22Rv1 (cell line): Measurements from ENCODE around the gene FAM177B.

Experiments used
- H3K27ac ChIP-seq: fragments of 450-650 bp; 2 replicates; pipeline ENCODE4 v1.5.1; 2017
- ZFX ChIP-seq: fragments of 450-650 bp; IDR thresholded peaks from 2 replicates; pipeline ENCODE4 v1.6.1; 2017; ENCODE audit warnings: antibody characterized with exemption, borderline replicate concordance
- TF ChIP-seq, protein P1 (sequence below): fragments of 450-650 bp; IDR thresholded peaks from 2 replicates; pipeline ENCODE4 v1.5.1; 2017; ENCODE audit warnings: mild to moderate bottlenecking

The FAM177B gene

DNA sequence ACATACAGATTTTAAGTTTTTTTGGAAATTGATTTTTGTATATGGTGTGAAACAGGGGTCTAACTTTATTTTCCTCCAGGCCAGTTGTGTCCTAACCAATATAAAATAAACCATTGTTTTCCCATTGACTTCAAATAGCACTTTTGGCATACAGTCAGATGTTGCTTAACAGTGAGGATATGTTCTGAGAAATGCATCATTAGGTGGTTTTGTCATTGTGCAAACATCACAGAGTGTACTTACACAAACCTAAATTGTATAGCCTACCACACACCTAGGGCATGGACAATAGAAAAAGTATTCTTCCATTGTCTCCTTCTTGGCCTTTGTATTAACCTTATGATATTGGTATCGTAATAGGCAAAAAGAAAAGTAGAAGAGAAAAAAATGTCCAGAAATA is 40.5 kb downstream of the FAM177B start:
- peak overlapping the region; percentile 4 for H3K27ac ChIP-seq
- TF ChIP-seq, protein P1, sequence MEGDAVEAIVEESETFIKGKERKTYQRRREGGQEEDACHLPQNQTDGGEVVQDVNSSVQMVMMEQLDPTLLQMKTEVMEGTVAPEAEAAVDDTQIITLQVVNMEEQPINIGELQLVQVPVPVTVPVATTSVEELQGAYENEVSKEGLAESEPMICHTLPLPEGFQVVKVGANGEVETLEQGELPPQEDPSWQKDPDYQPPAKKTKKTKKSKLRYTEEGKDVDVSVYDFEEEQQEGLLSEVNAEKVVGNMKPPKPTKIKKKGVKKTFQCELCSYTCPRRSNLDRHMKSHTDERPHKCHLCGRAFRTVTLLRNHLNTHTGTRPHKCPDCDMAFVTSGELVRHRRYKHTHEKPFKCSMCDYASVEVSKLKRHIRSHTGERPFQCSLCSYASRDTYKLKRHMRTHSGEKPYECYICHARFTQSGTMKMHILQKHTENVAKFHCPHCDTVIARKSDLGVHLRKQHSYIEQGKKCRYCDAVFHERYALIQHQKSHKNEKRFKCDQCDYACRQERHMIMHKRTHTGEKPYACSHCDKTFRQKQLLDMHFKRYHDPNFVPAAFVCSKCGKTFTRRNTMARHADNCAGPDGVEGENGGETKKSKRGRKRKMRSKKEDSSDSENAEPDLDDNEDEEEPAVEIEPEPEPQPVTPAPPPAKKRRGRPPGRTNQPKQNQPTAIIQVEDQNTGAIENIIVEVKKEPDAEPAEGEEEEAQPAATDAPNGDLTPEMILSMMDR = no peak
- TF ChIP-seq ZFX = no peak

DNA sequence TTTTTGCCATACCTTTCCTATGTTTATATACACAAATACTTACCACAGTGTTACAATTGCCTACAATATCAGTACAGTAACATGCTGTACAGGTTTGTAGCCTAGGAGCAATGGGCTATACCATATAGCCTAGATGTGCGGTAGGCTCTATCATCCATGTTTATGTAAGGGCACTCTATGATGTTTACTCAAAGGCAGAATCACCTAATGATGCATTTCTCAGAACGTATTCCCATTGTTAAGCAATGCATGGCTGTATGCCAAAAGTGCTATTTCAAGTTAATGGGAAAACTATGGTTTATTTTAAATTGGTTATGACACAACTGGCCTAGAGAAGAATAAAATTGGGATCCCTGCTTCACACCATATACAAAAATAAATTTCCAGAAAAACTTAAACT is 41.0 kb downstream of the FAM177B start:
- peak overlapping the region; percentile 4 for H3K27ac ChIP-seq
- TF ChIP-seq ZFX = no peak
- TF ChIP-seq, protein P1 = no peak

DNA sequence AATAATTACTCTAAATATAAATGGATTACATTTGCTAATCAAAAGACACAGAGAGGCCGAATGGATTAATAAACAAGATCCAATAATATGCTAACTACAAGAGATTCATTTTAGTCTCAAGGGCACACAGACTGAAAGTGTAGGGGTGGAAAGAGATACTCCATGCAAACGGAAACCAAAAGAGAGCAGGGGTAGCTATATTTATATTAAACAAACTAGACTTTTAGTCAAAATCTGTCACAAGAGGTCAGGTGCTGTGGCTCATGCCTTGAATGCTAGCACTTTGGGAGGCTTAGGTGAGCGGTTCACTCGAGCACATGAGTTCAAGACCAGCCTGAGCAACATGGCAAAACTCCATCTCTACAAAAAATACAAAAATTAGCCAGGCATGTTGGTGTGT is 44.2 kb downstream of the FAM177B start:
- H3K27ac ChIP-seq = no peak overlapping the region
- TF ChIP-seq ZFX = no peak
- TF ChIP-seq, protein P1 = no peak

DNA sequence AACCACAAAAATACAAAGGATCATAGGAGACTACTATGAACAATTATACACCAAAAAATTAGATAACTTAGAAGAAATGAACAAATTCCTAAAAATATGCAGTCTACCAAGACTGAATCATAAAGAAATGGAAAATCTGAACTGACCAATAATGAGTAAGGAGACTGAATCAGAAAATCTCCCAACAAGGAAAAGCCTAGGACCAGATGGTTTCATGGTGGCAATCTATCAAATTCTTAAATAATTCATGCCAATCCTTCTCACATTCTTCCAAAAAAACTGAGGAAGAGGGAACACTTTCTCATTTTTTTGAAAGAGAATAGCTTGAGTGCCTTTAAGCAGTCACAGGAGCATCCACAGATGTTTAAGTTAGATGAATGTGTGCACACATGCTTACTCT is 46.0 kb downstream of the FAM177B start:
- TF ChIP-seq ZFX = no peak
- TF ChIP-seq, protein P1 = no peak
- H3K27ac ChIP-seq = no peak overlapping the region

DNA sequence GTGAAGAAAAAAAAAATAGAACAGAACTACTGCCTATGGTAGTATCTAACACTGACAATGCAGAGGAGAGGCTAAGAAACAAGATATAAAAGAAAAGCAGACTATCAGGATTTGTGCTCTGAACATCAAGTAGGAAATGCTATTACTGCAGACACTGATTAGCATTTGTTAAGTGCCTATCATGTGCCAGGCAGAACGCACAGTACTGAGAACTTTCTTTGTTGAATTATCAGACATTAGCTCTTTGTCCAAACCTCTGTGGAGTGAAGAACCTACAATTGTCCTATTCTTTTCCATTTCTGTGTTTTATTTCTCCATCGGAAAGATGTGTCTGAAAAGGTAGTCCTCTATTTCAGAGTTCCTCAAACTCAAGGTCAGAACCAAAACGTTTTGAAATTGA is 47.4 kb downstream of the FAM177B start:
- TF ChIP-seq ZFX = no peak
- TF ChIP-seq, protein P1 = no peak
- H3K27ac ChIP-seq = no peak overlapping the region

DNA sequence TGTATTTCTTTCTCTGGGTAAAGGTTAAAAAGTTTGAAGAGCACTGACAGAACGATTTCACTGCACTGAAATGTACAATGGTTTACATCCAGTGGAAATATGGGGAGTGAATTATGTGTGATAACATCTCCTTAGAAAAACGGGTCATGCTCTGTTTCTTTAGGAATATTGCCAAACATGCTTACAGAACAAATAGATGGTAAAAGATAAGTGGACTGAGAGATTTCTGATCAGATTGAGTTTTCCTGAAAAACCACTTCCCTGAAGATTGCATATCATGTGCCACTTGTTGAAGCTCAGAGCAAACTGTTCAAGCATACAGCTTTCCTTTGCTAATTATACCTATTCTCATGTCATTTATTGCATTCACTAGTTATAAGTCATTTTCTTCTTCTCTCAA is 47.9 kb downstream of the FAM177B start:
- no peak overlapping the region for H3K27ac ChIP-seq
- TF ChIP-seq, protein P1 = no peak
- no peak for TF ChIP-seq ZFX

DNA sequence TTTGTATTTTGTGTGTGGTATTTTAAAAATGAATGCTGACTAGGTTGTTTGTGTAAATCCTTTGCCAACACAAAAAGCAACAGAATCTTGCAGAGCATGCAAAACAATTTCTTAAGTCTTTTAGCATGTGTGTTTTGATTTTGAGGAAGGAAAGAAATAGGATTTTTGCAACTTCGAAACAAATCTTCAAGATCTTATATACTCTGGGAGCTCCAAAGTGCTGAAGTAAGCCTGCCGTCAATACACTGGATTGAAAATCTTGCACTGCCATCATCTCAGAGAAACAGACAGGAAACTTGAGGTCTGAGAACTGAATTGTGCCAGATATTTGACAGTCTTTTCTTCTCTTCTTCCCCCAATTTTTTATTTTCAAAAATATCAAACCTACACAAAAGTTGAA is 48.5 kb downstream of the FAM177B start:
- H3K27ac ChIP-seq = no peak overlapping the region

More for the DNA sequence above, 48.5 kb downstream of the FAM177B start:
- no peak for TF ChIP-seq ZFX
- TF ChIP-seq, protein P1 = no peak
